NCI-H82 treated with DMSO at 0.1 percent for 48 hours (cell line): ENCODE results near the gene ANKRD39.

ENCODE experiments used
- DNase-seq: peaks from one replicate; lab custom pipeline; 2025; ENCODE audit not compliant: unreplicated experiment; lab: John Stamatoyannopoulos, UW

ANKRD39 gene

GRCh38 chr2:96859099-96859649, 1.4 kb upstream of the ANKRD39 start:
- DNase-seq, result no peak

GRCh38 chr2:96856776-96857666, 795 bp downstream of the ANKRD39 start:
- no peak for DNase-seq

GRCh38 chr2:96853321-96853720, 4.5 kb downstream of the ANKRD39 start:
- DNase-seq, result no peak

GRCh38 chr2:96852667-96853066, 5.1 kb downstream of the ANKRD39 start:
- DNase-seq, result no peak

- no peak for DNase-seq
These were observed 9.6 kb downstream of the ANKRD39 start for GRCh38 chr2:96848264-96848663.

GRCh38 chr2:96847586-96847985, 10.2 kb downstream of the ANKRD39 start:
- no peak for DNase-seq

- DNase-seq, result no peak
These were observed 11.0 kb downstream of the ANKRD39 start for GRCh38 chr2:96846825-96847224.

- no peak for DNase-seq
These were observed 13.4 kb downstream of the ANKRD39 start for GRCh38 chr2:96844405-96844808.

GRCh38 chr2:96843538-96844268, 14.1 kb downstream of the ANKRD39 start, which contains the start of gene ANKRD23:
Gene ANKRD23 (minus strand): TSS chr2:96844021. CDS start chr2:96843992, 29 bp downstream.
- no peak for DNase-seq

GRCh38 chr2:96842600-96842999, 15.2 kb downstream of the ANKRD39 start:
- DNase-seq, result no peak

- no peak for DNase-seq
These were observed 15.9 kb downstream of the ANKRD39 start for GRCh38 chr2:96841701-96842495.

GRCh38 chr2:96839875-96840850, 17.7 kb downstream of the ANKRD39 start:
- no peak for DNase-seq

GRCh38 chr2:96839293-96839874, 18.4 kb downstream of the ANKRD39 start:
- no peak for DNase-seq

GRCh38 chr2:96838345-96839292, 19.2 kb downstream of the ANKRD39 start:
- no peak for DNase-seq

- DNase-seq, result no peak
These were observed 20.2 kb downstream of the ANKRD39 start for GRCh38 chr2:96837575-96837974.

GRCh38 chr2:96835830-96836229, 22.0 kb downstream of the ANKRD39 start:
- no peak for DNase-seq

GRCh38 chr2:96832754-96833507, 24.9 kb downstream of the ANKRD39 start:
- no peak for DNase-seq

GRCh38 chr2:96832408-96832753, 25.4 kb downstream of the ANKRD39 start:
- DNase-seq, result no peak
